NCI-H1092 treated with DMSO at 0.1 percent for 48 hours (cell line): ENCODE results near the gene TMUB2.

Experiments
- DNase-seq: peaks from one replicate; lab custom pipeline; 2025; lab: John Stamatoyannopoulos, UW

Gene TMUB2

GRCh38 chr17:44176671-44177501 lies 9.9 kb upstream of the TMUB2 start:
- no peak for DNase-seq

GRCh38 chr17:44177640-44178039 lies 9.1 kb upstream of the TMUB2 start:
- DNase-seq = no peak

- DNase-seq = no peak
These were observed 8.6 kb upstream of the TMUB2 start for GRCh38 chr17:44178133-44178532.

GRCh38 chr17:44183024-44183423 lies 3.7 kb upstream of the TMUB2 start:
- no peak for DNase-seq

- DNase-seq = no peak
These were observed 2.5 kb upstream of the TMUB2 start for GRCh38 chr17:44184212-44184810.

- DNase-seq = no peak
These were observed 543 bp downstream of the TMUB2 start for GRCh38 chr17:44187131-44187899.

GRCh38 chr17:44188576-44189403 lies 2.0 kb downstream of the TMUB2 start:
- no peak for DNase-seq

- no peak for DNase-seq
These were observed 3.7 kb downstream of the TMUB2 start for GRCh38 chr17:44190481-44190880.

- no peak for DNase-seq
These were observed 4.6 kb downstream of the TMUB2 start for GRCh38 chr17:44191369-44191768.

GRCh38 chr17:44191941-44192496 lies 5.2 kb downstream of the TMUB2 start:
- no peak for DNase-seq

- DNase-seq = no peak
These were observed 6.0 kb downstream of the TMUB2 start for GRCh38 chr17:44192750-44193149.

GRCh38 chr17:44193326-44194084 lies 6.7 kb downstream of the TMUB2 start:
- no peak for DNase-seq

- DNase-seq = no peak
These were observed 10.3 kb downstream of the TMUB2 start for GRCh38 chr17:44197107-44197506.

GRCh38 chr17:44197980-44198720 lies 11.4 kb downstream of the TMUB2 start:
- DNase-seq = no peak

GRCh38 chr17:44198721-44199552 lies 12.2 kb downstream of the TMUB2 start:
- no peak for DNase-seq

GRCh38 chr17:44199553-44200477 lies 13.0 kb downstream of the TMUB2 start, which contains the start of gene ATXN7L3:
ATXN7L3 (minus strand) TSS chr17:44199884; CDS start chr17:44198070, 1,814 bp downstream.
- DNase-seq = peak; percentile 94

- DNase-seq = peak; percentile 58
These were observed 13.8 kb downstream of the TMUB2 start for GRCh38 chr17:44200478-44201155.
